Fibroblast of skin of right biceps (primary cell): ENCODE results near the gene AFF3.
"Not testable (repeated sequence)": the region's sequence is repeated elsewhere in the genome, so short reads cannot be mapped to it uniquely, and the experiment has no call there.

Source experiments
- DNase-seq: peaks from one replicate; pipeline ENCODE4 v3.0.0-alpha.2; 2013

AFF3 gene

DNA sequence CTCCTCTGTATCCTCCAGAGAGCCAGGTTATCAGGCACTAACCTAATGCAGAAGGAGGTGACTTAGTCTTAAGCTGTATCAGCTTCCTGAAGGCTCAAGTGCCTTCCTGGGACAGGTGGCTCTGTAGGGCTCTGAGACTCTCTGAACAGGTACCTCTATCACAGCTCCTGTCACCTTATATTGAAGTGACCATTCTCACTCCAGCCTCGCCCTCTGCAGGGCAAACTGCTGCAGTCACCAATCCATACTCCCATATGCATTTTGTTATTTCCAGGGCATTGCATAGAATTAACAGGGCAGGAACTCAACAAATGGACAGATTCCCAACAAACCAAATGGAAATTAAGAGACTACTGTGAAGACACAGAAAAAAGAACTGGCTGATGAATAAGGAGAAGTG is 449.6 kb downstream of the AFF3 start:
- no peak for DNase-seq

DNA sequence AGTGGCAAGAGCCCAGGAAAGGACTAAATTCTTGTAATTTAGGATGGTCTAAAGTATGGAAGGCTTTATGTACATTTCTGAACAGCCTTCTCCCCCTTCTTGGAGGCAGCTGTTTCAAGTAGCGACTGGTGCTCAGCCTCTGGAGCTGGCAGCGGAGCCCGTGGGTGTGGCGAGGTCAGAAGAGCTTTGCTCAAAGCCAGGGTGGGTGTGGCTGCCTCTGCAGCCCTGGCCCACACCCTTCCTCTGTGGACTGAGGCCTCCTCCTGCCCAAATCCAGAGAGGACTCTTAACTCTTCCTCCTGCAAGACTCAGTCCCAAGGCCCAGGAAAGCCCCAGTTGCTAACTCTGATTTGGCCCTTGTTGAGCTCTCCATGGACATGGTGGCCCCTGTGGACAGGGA is 450.5 kb downstream of the AFF3 start:
- no peak for DNase-seq

DNA sequence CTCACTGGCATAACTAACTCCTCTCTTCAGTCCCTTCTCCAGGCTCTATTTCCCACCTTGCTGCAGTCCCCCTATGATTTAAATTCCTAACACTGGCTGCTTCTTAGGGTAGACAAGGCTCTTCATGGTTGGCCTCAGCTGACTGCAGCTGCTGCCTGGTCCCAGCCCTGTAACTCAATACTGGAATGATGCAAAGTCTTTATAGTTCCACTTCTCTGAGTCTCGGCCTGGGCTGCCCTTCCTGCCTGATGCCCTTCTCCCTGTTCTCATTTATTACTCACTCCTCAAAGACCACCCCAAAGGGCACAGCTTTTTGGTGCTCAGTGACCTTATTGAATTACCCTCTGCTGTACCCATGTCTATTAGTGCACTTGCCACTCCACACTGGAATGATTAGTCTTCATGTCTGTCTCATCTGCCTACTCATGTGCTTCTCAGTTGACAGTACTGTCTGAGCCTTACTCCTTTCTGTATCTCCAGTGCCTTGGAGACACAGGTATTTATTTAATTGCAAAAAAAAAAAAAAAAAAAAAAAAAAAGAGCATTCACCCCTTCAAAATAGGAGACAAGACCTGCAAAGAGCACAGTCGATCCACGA is 453.1 kb downstream of the AFF3 start:
- no peak for DNase-seq

DNA sequence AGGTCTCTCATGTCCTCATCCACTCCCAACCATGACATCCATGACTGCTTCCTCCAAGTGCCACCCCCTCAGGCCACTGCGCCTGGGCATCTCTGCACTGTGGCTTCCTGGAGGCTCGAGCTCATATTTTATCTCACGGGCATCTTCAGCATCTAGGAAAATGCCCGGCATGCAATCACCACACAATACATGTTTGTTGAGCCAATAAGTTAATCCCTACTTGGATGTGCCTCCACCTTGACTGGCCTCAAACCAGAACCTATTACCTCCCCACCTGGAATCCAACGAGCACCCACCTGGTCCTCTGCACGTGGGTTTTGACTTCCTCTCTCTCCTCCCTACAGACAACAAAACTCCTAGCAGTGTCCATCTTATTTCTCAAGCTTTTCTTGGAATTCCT is 453.7 kb downstream of the AFF3 start:
- DNase-seq: no peak

DNA sequence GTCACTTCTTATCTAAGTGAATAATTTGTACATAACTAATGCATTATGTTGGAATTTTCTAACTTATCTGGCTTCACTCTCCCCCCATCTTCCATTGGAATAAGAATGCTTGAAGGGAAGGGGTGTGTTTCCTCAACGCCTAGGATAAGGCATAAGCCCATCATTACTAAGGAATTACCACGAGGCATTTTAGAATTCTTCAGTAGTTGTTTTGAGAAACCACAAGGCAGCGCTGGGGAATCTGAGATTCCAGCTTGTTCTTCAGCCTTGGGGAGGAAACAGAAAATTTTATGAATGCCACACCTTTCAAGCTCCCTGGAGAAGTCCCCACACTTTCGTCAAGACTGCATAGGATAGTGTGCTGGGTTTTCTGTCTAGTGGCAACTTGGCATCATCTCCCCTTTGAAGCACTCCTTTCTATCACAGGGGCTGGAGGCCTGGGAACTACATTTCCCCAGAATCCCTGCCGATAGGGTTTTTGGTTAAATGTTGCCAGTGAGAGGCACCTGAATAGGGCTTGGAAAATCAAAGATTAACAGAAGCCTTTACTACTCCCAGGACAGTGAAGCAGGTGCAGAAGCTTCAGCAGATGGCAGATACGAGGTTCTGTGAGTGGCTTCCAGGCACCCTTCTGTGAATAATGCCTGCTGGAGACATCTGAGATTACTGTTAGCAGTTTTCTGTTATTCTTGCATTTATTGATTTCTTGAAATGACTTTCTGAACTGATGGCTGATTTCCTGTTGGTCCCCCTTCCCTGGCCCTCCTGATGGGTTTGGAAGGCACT is 459.9 kb downstream of the AFF3 start:
- DNase-seq: peak; percentile 91

DNA sequence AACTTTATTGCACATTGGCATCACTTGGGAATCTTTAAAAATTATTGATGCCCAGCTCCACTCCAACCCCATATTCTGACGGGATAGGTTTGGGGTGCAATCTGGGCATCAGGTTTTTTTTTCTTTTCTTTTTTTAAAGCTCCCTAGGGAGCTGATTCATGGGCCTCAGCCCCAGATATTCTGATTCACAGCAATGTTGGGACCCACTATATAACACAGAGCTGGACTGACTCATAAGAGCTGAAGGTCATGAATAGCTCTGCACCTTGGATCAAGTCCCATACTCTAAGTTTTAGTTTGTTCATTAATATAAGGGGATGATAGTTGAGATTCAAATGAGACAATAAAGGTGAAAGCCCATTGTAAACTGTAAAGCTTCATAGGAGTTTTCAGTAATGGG is 461.4 kb downstream of the AFF3 start:
- DNase-seq: peak; percentile 90

DNA sequence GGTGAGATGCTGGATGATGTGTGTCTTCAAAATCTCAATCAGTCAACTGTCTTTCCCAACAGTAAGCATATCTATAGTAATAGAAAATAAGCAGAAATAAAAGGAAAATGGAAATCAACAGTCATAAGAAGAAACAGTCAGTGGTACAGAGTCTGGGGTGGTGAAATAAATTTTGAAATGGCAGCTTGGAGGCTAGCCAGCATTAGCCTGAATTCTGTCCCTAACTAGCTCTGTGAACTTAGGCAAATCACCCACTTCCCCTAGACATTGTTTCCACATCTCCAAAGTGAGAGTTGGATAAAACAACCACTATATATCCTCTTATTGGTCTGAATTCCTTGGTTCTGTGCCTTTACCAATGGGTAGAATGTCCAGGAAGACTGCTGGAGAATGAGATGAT is 462.9 kb downstream of the AFF3 start:
- no peak for DNase-seq

DNA sequence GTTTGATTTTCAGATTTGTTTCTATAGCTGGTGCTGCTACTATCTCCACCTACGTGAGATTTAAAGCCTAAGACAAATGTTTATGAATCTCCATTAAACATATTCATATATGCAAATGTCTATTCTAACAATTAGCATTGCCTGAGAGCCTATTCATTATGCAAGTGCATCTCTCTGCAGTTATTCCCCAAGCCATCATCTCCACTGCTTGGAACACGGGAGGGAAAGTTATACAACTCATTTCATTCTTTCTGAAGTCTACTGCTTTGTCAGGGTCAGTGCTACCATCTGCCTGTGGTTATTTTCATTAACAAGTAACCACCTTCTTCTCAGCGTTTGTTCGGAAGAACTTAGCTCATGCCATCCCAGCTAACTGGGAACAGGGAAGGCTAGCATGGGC is 463.8 kb downstream of the AFF3 start:
- DNase-seq: no peak

DNA sequence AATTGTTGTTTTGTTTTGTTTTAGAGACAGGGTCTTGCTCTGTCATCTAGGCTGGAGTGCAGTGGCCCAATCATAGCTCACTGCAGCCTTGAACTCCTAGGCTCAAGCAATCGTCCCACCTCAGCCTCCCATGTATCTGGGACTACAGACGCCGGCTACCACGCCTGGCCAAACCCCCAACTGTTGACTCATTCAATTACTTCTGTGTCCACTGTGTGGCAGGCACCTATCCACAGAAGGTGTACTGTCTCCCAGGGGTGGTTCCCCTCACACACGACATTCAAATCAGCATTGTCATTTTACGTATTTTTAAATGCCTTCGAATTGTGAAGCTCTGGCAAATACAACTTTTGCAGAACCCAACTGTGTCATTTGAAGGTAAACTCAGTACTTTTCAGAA is 464.6 kb downstream of the AFF3 start:
- DNase-seq: no peak

DNA sequence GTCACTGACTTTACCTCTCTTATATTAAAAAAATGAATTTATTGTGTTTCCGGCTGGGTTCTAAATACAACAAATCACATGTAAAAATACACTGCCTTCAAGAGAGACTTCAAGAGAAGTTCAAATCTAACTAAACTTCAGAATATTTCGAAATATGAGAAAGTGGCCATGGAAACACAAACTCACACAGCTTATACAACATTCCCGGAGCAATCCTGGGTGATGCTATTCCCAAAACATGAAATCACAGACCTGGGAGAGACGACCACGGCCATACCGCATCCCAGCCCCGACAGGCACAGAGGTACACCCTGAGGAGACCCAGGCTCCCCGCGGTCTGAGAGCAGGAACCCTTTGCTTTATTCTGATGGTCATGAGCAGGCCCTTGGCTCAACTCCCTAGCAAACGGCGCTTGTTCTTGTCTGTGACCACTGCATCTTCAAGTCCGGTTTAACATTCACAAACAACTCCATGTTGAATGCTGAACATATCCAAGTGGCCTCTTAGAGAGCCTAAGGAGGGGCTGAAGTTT is 467.2 kb downstream of the AFF3 start:
- DNase-seq: peak; percentile 56

DNA sequence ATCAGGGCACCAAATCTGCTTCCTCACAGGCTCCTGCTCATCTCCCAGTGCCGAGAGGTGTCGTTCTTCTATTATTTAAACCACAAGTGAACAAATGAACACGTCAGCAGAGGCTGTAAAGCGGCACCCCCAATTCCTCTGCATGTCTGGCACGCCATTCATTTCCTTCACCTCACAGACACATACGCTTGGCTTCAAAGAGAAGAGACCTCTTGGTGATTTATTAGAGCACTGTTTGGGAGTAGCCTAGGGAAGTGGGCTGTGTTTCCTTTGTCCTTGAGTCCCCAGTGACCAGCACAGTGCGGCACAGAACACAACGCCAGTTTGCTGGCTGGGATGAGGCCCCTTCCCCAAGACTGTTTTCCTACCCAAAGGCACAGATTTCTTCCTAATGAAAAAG is 468.3 kb downstream of the AFF3 start:
- no peak for DNase-seq

DNA sequence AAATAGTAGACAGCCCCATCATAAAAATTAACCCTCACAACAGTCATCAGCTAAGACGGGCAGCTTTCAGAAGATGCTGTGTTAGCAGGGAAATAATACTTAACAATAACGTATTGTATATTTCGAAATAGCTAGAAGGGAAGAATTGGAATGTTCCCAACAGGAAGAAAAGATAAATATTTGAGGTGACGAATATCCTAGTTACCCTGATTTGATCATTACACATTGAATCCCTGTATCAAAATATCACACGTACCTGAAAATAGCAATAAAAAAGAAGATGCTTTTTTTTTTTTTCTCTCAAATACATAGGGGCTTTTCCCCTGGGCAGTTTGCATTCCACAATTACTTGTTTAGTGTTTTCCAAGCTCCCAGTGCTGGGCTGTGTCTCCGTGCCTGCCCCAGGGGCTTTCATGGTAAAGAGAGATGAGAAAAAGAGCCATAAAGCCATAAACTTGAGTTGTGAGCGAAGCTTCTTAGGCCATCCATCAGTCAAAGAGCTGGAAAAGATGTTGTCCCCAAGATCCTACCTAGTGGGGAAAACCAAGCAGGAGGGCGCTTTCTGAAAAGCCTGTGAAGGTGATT is 469.5 kb downstream of the AFF3 start:
- no peak for DNase-seq

DNA sequence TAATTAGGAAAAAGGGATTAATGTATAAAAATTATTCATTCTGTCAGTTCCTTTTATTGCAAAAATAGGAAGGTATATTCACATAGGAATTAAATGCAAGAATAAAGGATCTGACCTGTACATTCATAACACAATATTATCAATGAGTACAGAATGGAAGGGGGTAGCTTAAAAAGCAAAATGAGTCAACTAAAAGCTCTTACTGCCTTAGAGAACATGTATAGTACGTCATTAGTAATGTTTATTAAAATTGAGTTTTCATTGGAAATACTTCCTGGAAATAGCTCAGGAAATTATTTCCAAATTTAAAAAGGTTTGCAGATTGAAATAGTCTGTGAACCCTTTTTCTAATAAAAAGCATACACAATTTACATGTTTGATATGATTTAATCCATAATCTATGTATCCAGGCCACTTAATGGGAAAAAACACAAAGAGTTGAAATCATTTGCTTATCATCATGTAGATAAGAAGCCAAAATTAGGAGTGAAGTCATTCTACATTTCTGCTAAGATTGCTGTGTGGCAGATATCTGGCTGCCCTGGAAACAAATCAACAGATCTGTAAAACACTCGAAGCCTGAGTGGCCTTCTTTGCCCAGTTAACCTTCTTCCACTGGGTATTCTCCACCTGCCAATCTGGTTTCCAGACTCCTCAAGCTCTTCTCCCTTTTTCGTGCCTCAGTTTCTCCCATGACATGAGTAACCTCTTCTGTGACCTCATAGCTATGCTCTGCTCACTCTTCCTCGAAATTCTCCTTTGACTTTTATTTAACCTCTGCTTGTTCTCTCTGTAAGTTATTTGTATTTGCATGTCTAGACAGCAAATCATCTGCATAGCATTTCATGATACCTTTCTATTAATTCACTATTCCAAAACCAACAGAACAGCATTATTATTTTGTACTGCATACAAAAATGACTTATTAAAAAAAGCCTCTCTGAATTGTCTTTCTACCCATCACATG is 471.3 kb downstream of the AFF3 start:
- no peak for DNase-seq

DNA sequence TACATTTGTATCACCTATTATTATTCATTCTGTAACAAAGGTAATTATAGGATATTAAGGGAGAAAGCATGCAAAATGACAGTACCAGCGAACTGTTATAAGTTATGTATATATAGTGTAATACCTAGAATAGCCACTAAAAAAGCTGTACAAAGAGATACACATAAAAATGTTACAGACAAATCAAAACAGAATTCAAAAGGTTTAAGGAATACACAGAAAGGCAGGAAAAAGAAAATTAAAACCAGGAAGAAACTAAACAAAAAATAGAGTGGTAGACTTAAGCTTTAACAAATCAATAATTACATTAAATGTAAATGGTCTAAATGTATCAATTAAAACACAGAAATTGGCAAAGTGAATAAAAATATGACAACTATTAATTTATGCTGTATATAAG is 476.1 kb downstream of the AFF3 start:
- no peak for DNase-seq

DNA sequence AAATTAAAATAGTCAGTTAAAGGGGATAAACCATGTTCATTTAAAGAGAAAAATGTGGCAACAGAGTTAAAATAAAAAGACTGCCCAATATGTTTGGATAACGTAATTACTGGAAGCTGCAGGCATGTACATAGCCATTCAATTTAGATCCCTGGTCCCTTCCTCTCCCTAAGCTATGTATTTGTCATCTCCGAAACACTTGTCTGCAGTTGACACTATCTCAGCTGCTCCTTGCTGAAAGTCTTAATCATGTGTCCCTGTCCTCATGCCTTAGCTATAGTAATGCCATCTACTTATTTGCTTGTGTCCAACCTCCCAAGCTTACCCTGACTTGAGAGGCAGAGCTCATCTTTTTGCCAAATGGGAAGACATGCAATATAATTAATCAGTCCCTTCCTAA is 478.7 kb downstream of the AFF3 start:
- no peak for DNase-seq

DNA sequence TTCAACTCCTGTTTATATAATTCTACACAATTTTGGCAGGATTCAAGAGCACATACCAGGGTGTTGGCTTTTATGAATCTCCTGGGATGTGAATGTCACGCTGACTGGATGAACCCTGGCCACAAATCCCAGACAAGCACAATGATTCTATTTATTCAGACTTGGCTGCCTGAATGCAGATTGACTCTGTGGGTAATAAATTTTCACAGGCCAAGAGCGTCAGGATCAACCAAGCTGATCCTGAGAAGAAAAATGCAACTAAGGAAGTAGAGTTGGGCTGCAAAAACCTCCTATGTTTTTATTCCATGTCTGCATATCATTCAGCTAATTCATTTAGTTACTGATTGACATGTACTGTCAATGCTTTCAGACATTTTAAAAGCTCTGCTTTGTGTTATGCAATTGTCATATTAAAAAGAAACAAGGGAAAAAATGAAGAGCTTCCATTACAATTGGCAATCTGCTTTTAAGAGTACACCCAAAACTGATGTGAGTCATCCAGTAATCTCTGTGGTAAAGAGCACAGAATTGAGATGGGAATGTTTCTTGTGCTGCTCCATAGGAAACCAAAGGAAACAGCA is 479.5 kb downstream of the AFF3 start:
- peak; percentile 99 for DNase-seq

DNA sequence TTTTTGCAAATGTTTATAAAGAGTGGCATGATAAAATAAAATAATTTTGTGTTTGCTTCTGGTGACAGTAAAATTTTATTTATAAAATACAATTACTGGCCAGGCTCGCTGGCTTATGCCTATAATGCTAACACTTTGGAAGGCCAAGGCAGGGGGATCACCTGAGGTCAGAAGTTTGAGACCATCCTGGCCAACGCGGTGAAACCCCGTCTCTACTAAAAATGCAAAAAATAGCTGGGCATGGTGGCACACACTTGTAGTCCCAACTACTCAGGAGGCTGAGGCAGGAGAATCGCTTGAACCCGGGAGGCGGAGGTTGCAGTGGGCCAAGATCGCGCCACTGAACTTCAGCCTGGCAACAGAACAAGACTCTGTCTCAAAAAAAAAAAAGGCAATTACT is 480.6 kb downstream of the AFF3 start:
- not testable (repeated sequence) for DNase-seq

DNA sequence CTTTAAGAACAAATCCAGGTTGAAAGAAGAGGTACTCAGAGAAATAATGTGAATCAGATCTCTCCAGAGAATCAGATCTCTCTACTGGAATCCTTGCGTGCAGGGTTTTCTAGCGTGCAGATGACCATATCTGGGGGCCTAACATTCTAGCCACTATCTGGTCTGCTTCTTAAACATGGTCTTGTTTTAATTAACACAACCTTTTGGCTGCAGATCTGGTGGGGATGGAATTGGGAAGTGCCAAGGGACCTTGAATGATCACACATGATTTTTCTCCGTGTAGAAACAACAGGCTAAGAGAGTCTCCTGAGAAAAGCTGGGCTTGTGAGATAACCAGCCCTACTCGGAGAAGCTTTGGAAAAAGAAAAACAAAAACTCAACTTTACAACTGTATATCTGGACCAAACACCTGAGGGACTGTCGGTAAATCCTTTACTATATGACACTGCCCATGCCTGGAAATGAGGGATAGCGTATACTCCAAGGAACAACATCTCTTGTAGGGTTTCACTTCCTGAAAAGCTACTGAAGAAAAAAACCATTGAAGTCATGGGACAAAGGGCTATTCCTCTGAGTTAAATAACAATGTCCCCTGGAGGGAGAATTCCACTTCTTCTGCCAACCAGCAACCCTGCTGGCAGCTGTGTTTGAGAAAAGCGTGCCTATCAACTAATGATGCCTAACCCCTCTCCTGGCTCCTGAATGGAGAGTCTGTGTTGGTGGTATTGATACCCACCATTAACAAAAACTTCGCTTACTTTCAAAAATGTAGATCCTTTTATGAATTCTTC is 481.6 kb downstream of the AFF3 start:
- DNase-seq: peak; percentile 30

DNA sequence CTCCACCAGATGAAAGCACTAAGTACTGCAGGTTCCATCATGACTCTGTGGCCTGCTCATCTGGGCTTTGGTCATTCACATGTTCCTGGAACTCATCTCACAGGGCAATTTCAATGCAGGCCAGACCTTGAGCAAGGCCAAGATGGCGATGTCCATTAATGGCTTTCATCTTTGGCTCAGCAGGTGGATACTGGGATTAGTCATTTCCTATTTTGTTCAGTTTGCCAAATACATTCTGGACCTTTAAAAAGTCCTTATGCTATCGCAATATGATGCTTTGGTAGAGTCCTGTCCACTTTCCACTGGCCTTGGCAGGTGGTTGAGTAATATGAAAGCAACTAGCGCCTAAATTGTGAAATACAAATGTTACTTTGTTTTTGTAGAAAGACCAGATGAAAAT is 482.5 kb downstream of the AFF3 start:
- DNase-seq: no peak

DNA sequence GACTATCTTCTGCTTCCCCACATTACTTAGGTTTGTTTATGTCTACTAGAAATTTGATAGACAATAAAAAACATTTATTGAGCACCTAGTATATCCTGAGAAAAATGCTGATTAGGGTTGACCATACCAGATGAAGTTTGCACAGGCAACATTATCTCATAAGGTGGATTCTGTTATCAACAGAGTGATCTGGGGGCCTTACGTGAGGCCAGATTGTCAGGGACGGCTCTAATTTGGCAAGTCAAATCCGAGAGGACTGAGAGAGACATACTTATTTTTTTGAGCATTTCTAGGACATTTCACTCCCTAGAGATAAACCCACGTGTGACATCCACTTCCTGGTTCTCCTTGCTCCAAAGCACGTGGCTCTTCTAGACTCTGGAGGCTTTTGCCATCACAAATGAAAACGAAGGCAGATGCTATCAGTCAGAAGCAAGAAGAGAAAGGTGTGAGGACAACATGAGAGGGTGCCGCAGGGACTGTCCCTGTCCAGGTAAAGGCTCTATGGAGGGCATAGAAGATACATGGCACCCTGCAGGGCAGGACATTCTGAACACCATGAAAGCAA is 484.6 kb downstream of the AFF3 start:
- DNase-seq: no peak

DNA sequence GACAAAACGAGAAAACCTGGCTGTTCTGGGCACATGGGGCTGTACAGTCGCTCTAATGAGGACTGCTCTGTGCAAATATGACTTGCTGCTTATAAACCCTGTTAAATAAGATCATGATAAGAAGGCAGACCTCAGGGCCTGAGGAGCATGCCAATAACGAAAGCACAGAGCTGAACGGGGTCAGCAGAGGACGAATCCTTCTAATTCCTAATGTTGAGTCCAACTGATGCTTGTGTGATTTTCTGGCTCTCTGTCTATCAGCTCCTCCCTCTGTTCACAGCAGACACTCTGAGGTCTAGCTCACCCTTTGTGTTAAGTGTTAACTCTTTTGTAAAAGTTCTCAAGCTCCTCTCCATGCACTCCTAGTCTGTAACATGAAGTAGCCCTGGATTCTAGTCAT is 485.4 kb downstream of the AFF3 start:
- no peak for DNase-seq

DNA sequence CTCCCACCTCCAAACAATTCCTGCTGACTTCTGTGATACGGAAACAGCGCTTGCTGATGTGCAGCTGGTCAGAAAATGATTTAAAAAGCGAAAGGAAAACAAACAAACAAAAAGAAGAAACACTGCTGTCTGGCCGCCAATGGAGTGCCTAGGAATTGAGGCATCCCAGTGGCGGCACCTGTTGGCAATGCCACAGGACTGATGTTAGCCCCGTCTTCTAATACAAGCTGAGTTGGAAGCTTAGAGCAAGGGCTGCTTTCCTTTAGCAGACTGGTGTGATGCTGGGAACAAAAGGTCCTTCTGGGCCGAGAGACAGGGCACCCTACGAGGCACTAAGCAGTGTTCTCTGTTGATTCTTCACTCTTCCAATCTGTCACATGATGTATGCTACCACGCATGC is 489.0 kb downstream of the AFF3 start:
- no peak for DNase-seq
